Tibial nerve (tissue), 3 donors: Measurements from ENCODE around the gene SDK2.

Experiments
- POLR2A ChIP-seq, 2 donors: fragments of 450-650 bp; IDR thresholded peaks; one replicate each; pipeline ENCODE4 v1.6.1; 2017; ENCODE audit warnings: antibody characterized with exemption in 2 of 2, mild to moderate bottlenecking in 2 of 2, moderate library complexity in 2 of 2
- TF ChIP-seq, protein P1 (sequence below), 5 experiments: fragments of 200-600 bp in 3 of 5; fragments of 450-650 bp in 2 of 5; sonication (generic) in 3 of 5; IDR thresholded peaks; one replicate each; pipeline ENCODE4 v1.5.1; 2016 to 2019; ENCODE audit warnings: antibody characterized with exemption in 5 of 5, mild to moderate bottlenecking in 3 of 5, moderate library complexity in 2 of 5

DNA sequence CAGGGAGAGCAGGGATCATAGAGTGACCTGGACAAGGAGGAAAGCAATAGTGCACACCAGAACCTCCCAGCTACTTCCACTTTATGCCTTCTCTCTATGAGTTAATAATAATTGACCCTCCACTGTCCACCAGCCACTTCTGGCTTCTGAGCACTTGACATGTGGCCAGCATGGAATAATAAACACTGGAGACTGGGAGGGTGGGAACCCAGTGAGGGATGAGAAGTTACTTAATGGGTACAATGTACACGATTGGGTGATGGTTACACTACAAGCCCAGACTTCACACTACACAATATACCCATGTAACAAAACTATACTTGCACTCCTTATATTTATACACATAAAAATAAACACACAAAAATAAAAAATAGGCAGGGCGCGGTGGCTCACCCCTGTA is 343.9 kb downstream of the SDK2 start:
- no peak for TF ChIP-seq POLR2A (IDR thresholded peaks at IDR 0.05)
- TF ChIP-seq, protein P1, sequence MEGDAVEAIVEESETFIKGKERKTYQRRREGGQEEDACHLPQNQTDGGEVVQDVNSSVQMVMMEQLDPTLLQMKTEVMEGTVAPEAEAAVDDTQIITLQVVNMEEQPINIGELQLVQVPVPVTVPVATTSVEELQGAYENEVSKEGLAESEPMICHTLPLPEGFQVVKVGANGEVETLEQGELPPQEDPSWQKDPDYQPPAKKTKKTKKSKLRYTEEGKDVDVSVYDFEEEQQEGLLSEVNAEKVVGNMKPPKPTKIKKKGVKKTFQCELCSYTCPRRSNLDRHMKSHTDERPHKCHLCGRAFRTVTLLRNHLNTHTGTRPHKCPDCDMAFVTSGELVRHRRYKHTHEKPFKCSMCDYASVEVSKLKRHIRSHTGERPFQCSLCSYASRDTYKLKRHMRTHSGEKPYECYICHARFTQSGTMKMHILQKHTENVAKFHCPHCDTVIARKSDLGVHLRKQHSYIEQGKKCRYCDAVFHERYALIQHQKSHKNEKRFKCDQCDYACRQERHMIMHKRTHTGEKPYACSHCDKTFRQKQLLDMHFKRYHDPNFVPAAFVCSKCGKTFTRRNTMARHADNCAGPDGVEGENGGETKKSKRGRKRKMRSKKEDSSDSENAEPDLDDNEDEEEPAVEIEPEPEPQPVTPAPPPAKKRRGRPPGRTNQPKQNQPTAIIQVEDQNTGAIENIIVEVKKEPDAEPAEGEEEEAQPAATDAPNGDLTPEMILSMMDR (IDR thresholded peaks at IDR 0.05), result no peak
